Left ventricle myocardium inferior (tissue), 1 donor: ENCODE measurements around the gene PRDM16. TPM values are rescaled to one million over a fixed set of nuclear protein-coding genes. Genes with fewer than 3 reads are reported as not detected.
A peak's percentile ranks its signal among the peaks of the same experiment; 100 is the strongest.

Experiments used
- DNase-seq: peaks from one replicate; pipeline ENCODE4 v3.0.0-alpha.2; 2020
- H3K27ac ChIP-seq: fragments of 200-600 bp; replicated peaks from 2 replicates; pipeline ENCODE4 v1.8.0; 2021
- H3K27me3 ChIP-seq: fragments of 200-600 bp; 2 replicates; pipeline ENCODE4 v1.8.0; 2021; ENCODE audit warnings: low read depth
- H3K36me3 ChIP-seq: fragments of 200-600 bp; 2 replicates; pipeline ENCODE4 v1.8.0; 2021
- H3K4me1 ChIP-seq: fragments of 200-600 bp; 2 replicates; pipeline ENCODE4 v1.8.0; 2021
- H3K4me3 ChIP-seq: fragments of 200-600 bp; 2 replicates; pipeline ENCODE4 v1.8.0; 2021; ENCODE audit warnings: mild to moderate bottlenecking, moderate library complexity
- H3K9me3 ChIP-seq: fragments of 200-600 bp; replicated peaks from 2 replicates; pipeline ENCODE4 v1.8.0; 2021
- intact Hi-C: fragments of 100-400 bp; cut with micrococcal nuclease; formaldehyde crosslinking; loops from one replicate; pipeline ENCODE4 v1.11.0; 2022
- total RNA-seq: library from RNA; stranded (reverse); fragmentation: NEBNext Ultra II Directional; extraction: Animal tissue kit (Norgen Biotek cat#: 25700); gene quantifications from one replicate; pipeline ENCODE4 v1.2.1, GENCODE V29; 2021
- TF ChIP-seq, protein P1 (sequence below): fragments of 200-600 bp; IDR thresholded peaks from 2 replicates; pipeline ENCODE4 v1.8.0; 2021; ENCODE audit warnings: antibody characterized with exemption, mild to moderate bottlenecking, borderline replicate concordance
- donor health status: DM: no; HTN: yes; CAD: no; lungs with severe emphysema.

The PRDM16 gene
- total RNA-seq, 1 donor from 2014 or later, result 16.6 TPM

DNA sequence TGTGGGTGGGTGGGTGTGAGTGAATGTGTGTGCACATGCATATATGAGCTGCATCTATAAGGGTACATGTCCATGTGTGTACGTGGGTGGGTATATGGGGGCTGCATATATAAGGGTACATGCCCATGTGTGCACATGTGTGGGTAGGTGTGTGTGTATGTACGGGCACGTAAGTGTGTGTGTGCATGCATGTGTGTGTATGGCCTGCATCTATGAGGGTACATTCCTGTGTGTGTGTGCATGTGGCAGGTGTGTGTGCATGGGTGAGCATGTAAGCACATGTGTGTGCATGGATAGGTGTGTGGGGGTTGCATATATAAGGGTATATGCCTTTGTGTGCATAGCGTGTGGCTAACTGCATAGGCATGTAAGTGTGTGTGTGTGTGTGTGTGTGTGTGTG, 204.4 kb downstream of the PRDM16 start:
- H3K4me1 ChIP-seq, result peaks cover 39% of the 10 kb centered on the region
- no peaks in the 10 kb centered on the region for H3K27me3 ChIP-seq
- TF ChIP-seq, protein P1, sequence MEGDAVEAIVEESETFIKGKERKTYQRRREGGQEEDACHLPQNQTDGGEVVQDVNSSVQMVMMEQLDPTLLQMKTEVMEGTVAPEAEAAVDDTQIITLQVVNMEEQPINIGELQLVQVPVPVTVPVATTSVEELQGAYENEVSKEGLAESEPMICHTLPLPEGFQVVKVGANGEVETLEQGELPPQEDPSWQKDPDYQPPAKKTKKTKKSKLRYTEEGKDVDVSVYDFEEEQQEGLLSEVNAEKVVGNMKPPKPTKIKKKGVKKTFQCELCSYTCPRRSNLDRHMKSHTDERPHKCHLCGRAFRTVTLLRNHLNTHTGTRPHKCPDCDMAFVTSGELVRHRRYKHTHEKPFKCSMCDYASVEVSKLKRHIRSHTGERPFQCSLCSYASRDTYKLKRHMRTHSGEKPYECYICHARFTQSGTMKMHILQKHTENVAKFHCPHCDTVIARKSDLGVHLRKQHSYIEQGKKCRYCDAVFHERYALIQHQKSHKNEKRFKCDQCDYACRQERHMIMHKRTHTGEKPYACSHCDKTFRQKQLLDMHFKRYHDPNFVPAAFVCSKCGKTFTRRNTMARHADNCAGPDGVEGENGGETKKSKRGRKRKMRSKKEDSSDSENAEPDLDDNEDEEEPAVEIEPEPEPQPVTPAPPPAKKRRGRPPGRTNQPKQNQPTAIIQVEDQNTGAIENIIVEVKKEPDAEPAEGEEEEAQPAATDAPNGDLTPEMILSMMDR, result no peak
- intact Hi-C loops, result no loop called here
- H3K9me3 ChIP-seq, result no peaks in the 10 kb centered on the region
- no peak overlapping the region for H3K4me3 ChIP-seq
- H3K27ac ChIP-seq, result no peak overlapping the region
- no peak for DNase-seq
- H3K36me3 ChIP-seq, result no peaks in the 10 kb centered on the region

DNA sequence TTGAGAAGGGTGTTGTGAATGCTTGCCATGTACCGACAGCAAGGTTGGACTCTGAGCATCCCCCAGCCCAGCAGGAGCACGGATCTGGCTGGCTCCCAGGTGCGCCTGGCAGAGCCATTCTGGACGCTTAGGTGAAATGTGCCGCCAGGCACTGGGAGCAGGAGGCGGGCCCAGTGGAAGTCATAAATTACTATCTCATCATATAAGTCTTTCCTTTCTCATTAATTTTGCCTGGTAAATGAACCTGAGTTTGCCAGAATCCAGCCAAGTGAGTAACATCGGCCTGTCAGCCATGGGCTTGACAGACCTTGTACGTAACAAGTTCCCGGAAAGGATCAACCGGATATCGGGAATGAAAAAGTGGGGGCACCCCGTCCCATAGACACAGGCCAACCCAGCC, 206.0 kb downstream of the PRDM16 start:
- Histone ChIP-seq H3K36me3 (no peaks in the 10 kb centered on the region), H3K9me3 (no peaks in the 10 kb centered on the region), H3K27me3 (no peaks in the 10 kb centered on the region), H3K4me3 (no peak overlapping the region), H3K4me1 (peaks cover 39% of the 10 kb centered on the region), H3K27ac (peak overlapping the region; percentile 58)
- intact Hi-C loops, result no loop called here
- TF ChIP-seq, protein P1, result no peak
- DNase-seq, result no peak

DNA sequence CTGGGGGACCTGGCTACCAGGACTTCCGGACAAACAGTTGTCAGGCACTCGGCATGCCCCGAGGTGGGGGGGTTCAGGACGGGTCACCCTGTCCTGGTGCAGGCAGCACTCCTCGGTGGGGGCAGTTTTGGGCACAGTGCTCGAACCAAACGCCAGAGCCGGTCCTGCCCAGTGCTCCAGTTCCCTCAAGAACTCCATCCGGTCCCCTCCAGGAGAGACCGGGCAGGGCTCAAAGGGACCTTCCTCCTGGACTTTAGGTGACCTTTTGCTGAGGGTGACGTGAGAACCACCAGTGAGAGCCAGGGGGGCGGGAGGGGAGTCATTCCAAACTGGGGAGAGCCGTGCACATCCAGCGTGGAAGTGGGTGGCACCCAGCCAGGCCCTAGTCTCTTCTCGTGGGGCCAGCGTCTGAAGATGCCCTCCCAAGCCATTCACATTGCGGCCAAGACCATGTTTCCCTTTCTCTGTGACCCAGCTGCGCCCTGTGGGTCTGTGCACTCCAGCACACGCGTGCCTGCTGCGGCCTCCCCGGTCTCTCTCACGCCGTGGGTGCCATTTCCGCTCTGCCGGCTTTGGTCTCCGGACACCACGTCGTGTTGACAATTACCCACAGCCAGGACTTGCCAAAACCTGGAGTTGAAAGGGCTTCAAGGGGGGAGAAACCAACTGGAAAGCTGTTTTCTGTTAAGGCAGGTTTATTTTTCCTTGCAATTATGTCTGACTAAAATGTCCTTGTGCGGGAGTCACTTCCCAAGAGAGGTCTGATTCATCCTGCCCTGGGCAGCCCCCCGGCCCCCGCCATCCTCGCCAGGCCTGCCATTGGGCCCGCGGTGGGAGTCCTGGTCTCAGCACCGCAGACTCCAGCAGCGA, 206.7 kb downstream of the PRDM16 start:
- H3K9me3 ChIP-seq, result no peaks in the 10 kb centered on the region
- no peaks in the 10 kb centered on the region for H3K36me3 ChIP-seq
- intact Hi-C loops, result no loop called here
- TF ChIP-seq, protein P1, result no peak
- no peaks in the 10 kb centered on the region for H3K27me3 ChIP-seq
- DNase-seq, result peak; percentile 38
- H3K27ac ChIP-seq, result peak overlapping the region; percentile 58
- peaks cover 39% of the 10 kb centered on the region for H3K4me1 ChIP-seq
- no peak overlapping the region for H3K4me3 ChIP-seq

DNA sequence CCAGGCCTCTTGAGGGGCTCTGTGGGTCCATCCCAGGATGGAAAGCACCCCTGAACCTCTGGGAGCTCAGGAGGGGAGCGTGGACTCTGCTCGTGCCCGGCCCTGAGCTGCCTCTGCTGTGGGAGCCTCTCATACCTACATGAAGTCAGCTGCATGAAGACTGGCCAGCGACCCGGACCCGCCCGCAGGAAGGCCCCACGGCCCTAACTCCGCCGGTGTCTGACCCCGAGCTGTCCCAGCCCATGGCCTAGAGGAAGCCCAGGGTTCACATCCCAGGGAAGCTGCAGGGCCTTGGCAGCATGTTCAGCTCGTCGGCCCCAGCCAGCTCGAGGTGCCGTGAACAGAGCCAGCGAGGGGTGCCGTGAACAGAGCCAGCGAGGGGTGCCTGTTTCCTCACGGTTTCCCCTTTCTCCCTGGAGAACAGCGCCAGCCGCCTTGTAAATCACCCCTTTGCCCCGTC, 207.4 kb downstream of the PRDM16 start:
- H3K4me1 ChIP-seq, result peaks cover 32% of the 10 kb centered on the region
- H3K9me3 ChIP-seq, result no peaks in the 10 kb centered on the region
- intact Hi-C loops, result no loop called here
- peak overlapping the region; percentile 58 for H3K27ac ChIP-seq
- no peak overlapping the region for H3K4me3 ChIP-seq
- H3K36me3 ChIP-seq, result no peaks in the 10 kb centered on the region
- H3K27me3 ChIP-seq, result no peaks in the 10 kb centered on the region
- DNase-seq, result no peak
- TF ChIP-seq, protein P1, result no peak

DNA sequence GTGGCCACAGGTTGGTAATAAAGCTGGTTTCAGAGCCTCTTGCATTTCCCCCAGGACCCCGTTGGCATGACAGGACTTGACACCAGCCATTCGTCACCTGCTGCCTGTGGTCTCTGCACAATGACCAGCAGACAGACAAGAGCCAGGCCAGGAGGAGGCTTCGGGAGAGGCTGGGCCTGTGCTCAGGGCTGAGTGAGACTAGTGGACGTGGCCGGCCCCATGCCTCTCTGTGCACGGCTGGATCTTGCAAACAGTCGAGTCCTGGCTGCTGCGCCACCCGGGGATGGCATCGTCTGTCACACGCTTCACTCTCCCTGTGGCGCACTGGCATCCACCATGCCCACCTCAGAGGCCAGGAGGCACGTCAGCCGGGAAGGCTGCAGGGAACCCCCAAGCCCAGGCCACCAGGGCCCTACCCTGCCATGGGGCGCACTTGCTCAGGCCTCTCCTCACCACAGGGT, 208.0 kb downstream of the PRDM16 start:
- Histone ChIP-seq H3K4me3 (no peak overlapping the region), H3K4me1 (peaks cover 30% of the 10 kb centered on the region), H3K27ac (no peak overlapping the region), H3K27me3 (peaks cover 5% of the 10 kb centered on the region), H3K36me3 (no peaks in the 10 kb centered on the region), H3K9me3 (no peaks in the 10 kb centered on the region)
- TF ChIP-seq, protein P1, result no peak
- intact Hi-C loops, result no loop called here
- no peak for DNase-seq
